NCI-H748 treated with DMSO at 0.1 percent for 48 hours (cell line): ENCODE results near the gene SH3TC1.

Experiments used
- DNase-seq: peaks from one replicate; lab custom pipeline; 2025; lab: John Stamatoyannopoulos, UW

Gene SH3TC1

GRCh38 chr4:8289956-8290700 is 91.0 kb downstream of the SH3TC1 start:
- no peak for DNase-seq

DNA sequence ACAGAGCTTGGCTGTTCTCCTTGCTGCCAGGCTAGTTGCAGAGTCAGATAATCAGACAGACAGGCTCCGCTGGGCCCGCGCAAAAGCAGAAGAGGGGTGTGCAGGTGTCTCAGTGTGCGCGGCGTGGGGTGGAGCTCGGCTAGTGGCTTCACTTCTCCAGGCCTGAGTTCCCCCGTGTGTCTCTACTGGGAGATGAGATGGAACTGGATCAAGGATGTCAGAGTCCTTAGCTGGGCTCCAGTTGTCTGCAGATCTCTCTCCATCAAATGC is 91.5 kb downstream of the SH3TC1 start:
- DNase-seq: no peak
